NOMO-1 (cell line): ENCODE results near the gene METTL13.
A peak's percentile ranks its signal among the peaks of the same experiment; 100 is the strongest.

ENCODE experiments used
- DNase-seq, 2 experiments: peaks; one replicate each; lab custom pipeline; 2025; ENCODE audit not compliant: unreplicated experiment in 2 of 2; lab: John Stamatoyannopoulos, UW

The METTL13 gene

GRCh38 chr1:171800342-171800741, 18.9 kb downstream of the METTL13 start:
- DNase-seq: no peak

GRCh38 chr1:171800851-171801250, 19.4 kb downstream of the METTL13 start:
- DNase-seq: no peak

GRCh38 chr1:171801487-171801891, 20.0 kb downstream of the METTL13 start:
- peak in 1 of 2 experiments; percentile 6 for DNase-seq

- no peak for DNase-seq
These were observed 20.7 kb downstream of the METTL13 start for GRCh38 chr1:171802207-171802606.

GRCh38 chr1:171803045-171803444, 21.6 kb downstream of the METTL13 start:
- DNase-seq: no peak

- DNase-seq: no peak
These were observed 22.1 kb downstream of the METTL13 start for GRCh38 chr1:171803461-171804022.

- DNase-seq: no peak
These were observed 24.1 kb downstream of the METTL13 start for GRCh38 chr1:171805395-171806115.

GRCh38 chr1:171807556-171807955, 26.1 kb downstream of the METTL13 start:
- DNase-seq: peak in 1 of 2 experiments; percentile 9

- no peak for DNase-seq
These were observed 28.4 kb downstream of the METTL13 start for GRCh38 chr1:171809834-171810233.

GRCh38 chr1:171811672-171812071, 30.2 kb downstream of the METTL13 start:
- no peak for DNase-seq

- no peak for DNase-seq
These were observed 33.2 kb downstream of the METTL13 start for GRCh38 chr1:171814692-171815091.

- no peak for DNase-seq
These were observed 34.9 kb downstream of the METTL13 start for GRCh38 chr1:171816300-171816901.

- DNase-seq: no peak
These were observed 36.2 kb downstream of the METTL13 start for GRCh38 chr1:171817511-171818265.

- no peak for DNase-seq
These were observed 38.5 kb downstream of the METTL13 start for GRCh38 chr1:171819946-171820345.

GRCh38 chr1:171826973-171827372, 45.5 kb downstream of the METTL13 start:
- DNase-seq: no peak

GRCh38 chr1:171828794-171829193, 47.3 kb downstream of the METTL13 start:
- DNase-seq: peak; percentile 7 to 75

- DNase-seq: no peak
These were observed 51.8 kb downstream of the METTL13 start for GRCh38 chr1:171833091-171833825.

GRCh38 chr1:171834821-171835220, 53.4 kb downstream of the METTL13 start:
- no peak for DNase-seq

- DNase-seq: no peak
These were observed 54.4 kb downstream of the METTL13 start for GRCh38 chr1:171835891-171836290.

- peak; percentile 47 to 71 for DNase-seq
These were observed 59.8 kb downstream of the METTL13 start, which contains the start of gene DNM3 for GRCh38 chr1:171841050-171841910. Gene DNM3, plus strand, starts transcription at chr1:171841498. Its CDS starts 159 bp downstream, at chr1:171841657.
